ENCODE measurements around the gene SPDYE17. TPM values are rescaled to one million over a fixed set of nuclear protein-coding genes. Genes with fewer than 3 reads are reported as not detected.
"Not testable (repeated sequence)": the region's sequence is repeated elsewhere in the genome, so short reads cannot be mapped to it uniquely, and the experiment has no call there.

SPDYE17 gene
- total and polyA plus RNA-seq, 2 of the 8 experiments (the other 6 are each of a cell fraction or from before 2014, with no cell fraction given), result not detected

GRCh38 chr7:76998764-76999450 lies 33.3 kb downstream of the SPDYE17 start:
- not testable (repeated sequence) for H4K5ac ChIP-seq (ENCODE audit: insufficient read length, low read depth, low read length)

More at GRCh38 chr7:76998764-76999450, 33.3 kb downstream of the SPDYE17 start:
- peak overlapping the region; percentile 92 for H3K56ac ChIP-seq (replicated peaks; ENCODE audit: insufficient read length, low read depth, low read length)
- H3K4me2 ChIP-seq (ENCODE audit: insufficient read depth in 1 of 2, low read depth in 2 of 2, low read length in 2 of 2); H2BK15ac ChIP-seq (ENCODE audit: low read length); H2AK5ac ChIP-seq (ENCODE audit: low read depth, low read length); H3K27ac ChIP-seq (ENCODE audit: low read depth, low read length); H3K14ac ChIP-seq (ENCODE audit: insufficient read length); H3K18ac ChIP-seq (ENCODE audit: extremely low read depth, low read length); H3K79me2 ChIP-seq (ENCODE audit: control insufficient read depth in 1 of 2, insufficient read depth in 2 of 2, low read length in 2 of 2); H2BK5ac ChIP-seq (ENCODE audit: low read depth, low read length); H3K9ac ChIP-seq (replicated peaks in 1 of 4; ENCODE audit: extremely low read depth in 1 of 4, low read depth in 3 of 4, low read length in 3 of 4); H3K4me3 ChIP-seq (ENCODE audit: extremely low read depth in 1 of 4, insufficient read depth in 2 of 4, low read depth in 3 of 4, low read length in 4 of 4); H3K9me3 ChIP-seq (ENCODE audit: insufficient read depth in 2 of 2, low read depth in 1 of 2, low read length in 1 of 2); H3K4ac ChIP-seq (replicated peaks; ENCODE audit: insufficient read length, low read depth, low read length); POLR2A ChIA-PET (ENCODE audit: partially characterized antibody); H4K8ac ChIP-seq (ENCODE audit: extremely low read depth, insufficient read depth, low read length); H2AFZ ChIP-seq (ENCODE audit: low read length); H3K23ac ChIP-seq (ENCODE audit: insufficient read length); H3K79me1 ChIP-seq (ENCODE audit: low read depth, low read length); H3K36me3 ChIP-seq (ENCODE audit: control insufficient read depth in 2 of 4, insufficient read depth in 4 of 4, low read length in 3 of 4); H2BK20ac ChIP-seq (ENCODE audit: low read length); H2BK12ac ChIP-seq (ENCODE audit: low read depth, low read length); CTCF ChIA-PET (ENCODE audit: partially characterized antibody); H3K4me1 ChIP-seq (replicated peaks in 1 of 4; ENCODE audit: control insufficient read depth in 3 of 4, insufficient read depth in 4 of 4, low read length in 3 of 4); H4K91ac ChIP-seq (replicated peaks; ENCODE audit: insufficient read length, low read length); H2BK120ac ChIP-seq (replicated peaks; ENCODE audit: low read depth, low read length); H3K27me3 ChIP-seq (replicated peaks in 1 of 4; ENCODE audit: control insufficient read depth in 3 of 4, extremely low read depth in 1 of 4, insufficient read depth in 3 of 4, low read length in 3 of 4): not testable (repeated sequence)
- WGBS, 2 experiments (ENCODE audit: extremely low coverage in 1 of 2, insufficient coverage in 1 of 2, insufficient read length in 1 of 2, insufficient replicate concordance in 2 of 2, low coverage in 1 of 2, low lambda C conversion rate in 2 of 2, missing lambda C conversion rate in 1 of 2), result 86% methylated on average over 7 of the region's 11 CpGs; no CpG with 5 or more reads in 1 of the 2 experiments
- DNase-seq (ENCODE audit: low read depth in 1 of 2, low spot score in 2 of 2), result peak in 1 of 2 experiments; percentile 40
- peaks cover 20% of the 10 kb centered on the region; the same call in 1 of the 2 replicates for H3K23me2 ChIP-seq (ENCODE audit: low read depth, low read length)
- H4K20me1 ChIP-seq (replicated peaks in 1 of 2; ENCODE audit: control insufficient read depth in 1 of 2, insufficient read depth in 2 of 2, low read length in 2 of 2), result peaks cover 0 to 13% of the 10 kb centered on the region in 2 experiments
- peak; percentile 75 for FAIRE-seq

All from H1 (cell line).